Keratinocyte (primary cell): ENCODE results near the gene B9D2. TPM values are rescaled to one million over a fixed set of nuclear protein-coding genes. Genes with fewer than 3 reads are reported as not detected.

Source experiments
- DNase-seq: peaks from one replicate; pipeline ENCODE4 v3.0.0-alpha.2; 2011; ENCODE audit warnings: low read depth, missing footprints, low spot score
- FAIRE-seq: peaks from 2 replicates; lab custom pipeline; 2011; peaks lifted over from hg19 to GRCh38; lab: Jason Lieb, UNC
- H2AFZ ChIP-seq: 2 replicates; pipeline ENCODE4 v1.6.0; 2012; ENCODE audit warnings: low read length, control low read depth, inconsistent platforms; ENCODE audit not compliant: control insufficient read depth
- H3K27ac ChIP-seq: 2 replicates; pipeline ENCODE4 v1.5.1; 2011; ENCODE audit warnings: low read length; ENCODE audit not compliant: control insufficient read depth, insufficient read depth
- H3K27me3 ChIP-seq: 3 replicates; pipeline ENCODE4 v1.6.0; 2011; ENCODE audit warnings: low read length; ENCODE audit not compliant: control insufficient read depth, insufficient read depth; ENCODE audit errors: extremely low read depth
- H3K36me3 ChIP-seq, 2 experiments: 2 replicates in 1 of 2; 3 replicates in 1 of 2; pipeline ENCODE4 v1.5.1; 2011; ENCODE audit warnings: low read length in 2 of 2, mild to moderate bottlenecking in 1 of 2; ENCODE audit not compliant: control insufficient read depth in 2 of 2, insufficient read depth in 2 of 2; ENCODE audit errors: extremely low read depth in 1 of 2
- H3K4me1 ChIP-seq: 3 replicates; pipeline ENCODE4 v1.5.1; 2011; ENCODE audit warnings: low read length; ENCODE audit not compliant: control insufficient read depth, insufficient read depth; ENCODE audit errors: extremely low read depth
- H3K4me2 ChIP-seq: 3 replicates; pipeline ENCODE4 v1.6.0; 2011; ENCODE audit warnings: low read depth, low read length; ENCODE audit not compliant: control insufficient read depth, insufficient read depth; ENCODE audit errors: extremely low read depth
- H3K4me3 ChIP-seq, 3 experiments: fragments of 200-600 bp in 1 of 3; sonication (generic) in 1 of 3; 2 replicates in 2 of 3; 3 replicates in 1 of 3; pipeline ENCODE4 v1.5.1; 2011 to 2016; ENCODE audit warnings: low read length in 3 of 3, mild to moderate bottlenecking in 3 of 3, control low read depth in 2 of 3, inconsistent platforms in 1 of 3, low read depth in 1 of 3, mixed read lengths in 1 of 3, mixed run types in 1 of 3, moderate library complexity in 1 of 3; ENCODE audit not compliant: control insufficient read depth in 2 of 3, insufficient read depth in 2 of 3; ENCODE audit errors: extremely low read depth in 1 of 3
- H3K79me2 ChIP-seq: 2 replicates; pipeline ENCODE4 v1.6.0; 2012; ENCODE audit warnings: low read length; ENCODE audit not compliant: control insufficient read depth, insufficient read depth
- H3K9ac ChIP-seq: 3 replicates; pipeline ENCODE4 v1.6.0; 2011; ENCODE audit warnings: low read length; ENCODE audit not compliant: control insufficient read depth, insufficient read depth; ENCODE audit errors: extremely low read depth
- H3K9me1 ChIP-seq: 3 replicates; pipeline ENCODE4 v1.6.0; 2011; ENCODE audit warnings: low read length; ENCODE audit not compliant: control insufficient read depth, insufficient read depth; ENCODE audit errors: extremely low read depth
- H3K9me3 ChIP-seq: 2 replicates; pipeline ENCODE4 v1.5.1; 2012; ENCODE audit warnings: low read depth, low read length; ENCODE audit not compliant: control insufficient read depth
- H4K20me1 ChIP-seq: 3 replicates; pipeline ENCODE4 v1.6.0; 2011; ENCODE audit warnings: low read length; ENCODE audit not compliant: control insufficient read depth, insufficient read depth; ENCODE audit errors: extremely low read depth
- CTCF ChIP-seq, 3 experiments: IDR thresholded peaks in 1 of 3; conservative IDR thresholded peaks in 1 of 3; optimal IDR thresholded peaks in 1 of 3; 2 replicates in 2 of 3; 3 replicates in 1 of 3; pipeline versions ENCODE3 to v1.5.1; 2011; ENCODE audit warnings: low read length in 3 of 3, mild to moderate bottlenecking in 3 of 3, moderate library complexity in 2 of 3, control low read depth in 1 of 3, inconsistent platforms in 1 of 3; ENCODE audit not compliant: insufficient read depth in 2 of 3; ENCODE audit errors: extremely low read depth in 1 of 3
- EZH2 ChIP-seq: IDR thresholded peaks from one replicate; pipeline ENCODE4 v1.6.1; 2012; ENCODE audit warnings: inconsistent platforms, mild to moderate bottlenecking, low read length, moderate library complexity
- dilution Hi-C: fragments of 300-500 bp; cut with MboI; formaldehyde crosslinking; loops from one replicate; pipeline ENCODE4 v1.7.0; 2020; ENCODE audit warnings: low sequenced_read_pairs; ENCODE audit not compliant: extremely low pct_ligation_motif_present
- polyA plus RNA-seq, 5 experiments: library from polyadenylated mRNA; depleted of rRNA in 3 of 5; stranded (reverse) in 3 of 5; stranded (forward) in 1 of 5; unstranded in 1 of 5; fragments of >200 nt; gene quantifications; 1 replicate in 1 of 5; 2 replicates in 3 of 5; 3 replicates in 1 of 5; pipeline versions ENCODE4 v1.2.1 to v1.2.3, GENCODE V29; 2011 to 2012; ENCODE audit warnings: missing spikeins in 2 of 5, low read depth in 1 of 5, low replicate concordance in 1 of 5

B9D2 gene
- polyA plus RNA-seq, 1 donor (not counting 4 experiments of a cell fraction or from before 2014, with no cell fraction given): 2.8 TPM

GRCh38 chr19:41304706-41305483, 59.1 kb downstream of the B9D2 start:
- Histone ChIP-seq H3K9me3 (no peaks in the 10 kb centered on the region), H3K27me3 (no peaks in the 10 kb centered on the region), H3K4me2 (no peak overlapping the region), H3K27ac (no peak overlapping the region), H3K4me1 (peaks cover 12% of the 10 kb centered on the region), H3K79me2 (no peaks in the 10 kb centered on the region), H2AFZ (no peak overlapping the region), H3K4me3 (no peak overlapping the region), H3K36me3 (peaks cover 42 to 50% of the 10 kb centered on the region in 2 experiments), H3K9me1 (no peaks in the 10 kb centered on the region), H3K9ac (no peak overlapping the region), H4K20me1 (no peaks in the 10 kb centered on the region)
- no peak for TF ChIP-seq CTCF (optimal IDR thresholded peaks at IDR 0.05 in 1 of 3, IDR thresholded peaks at IDR 0.05 in 1 of 3, conservative IDR thresholded peaks at IDR 0.05 in 1 of 3; ENCODE audit: extremely low read depth in 1 of 3, insufficient read depth in 2 of 3, low read length in 3 of 3)
- TF ChIP-seq EZH2: no peak
- DNase-seq (no peak), FAIRE-seq (no peak)
- dilution Hi-C loops: no loop called here

Other genes starting within 250 kb of the B9D2 start
- not detected in 3 replicates for gene CYP2F1, start 249.7 kb downstream of the B9D2 start, polyA plus RNA-seq
- gene CYP2S1, start 170.9 kb downstream of the B9D2 start, polyA plus RNA-seq: 4.9 to 5.8 TPM (median 4.9 TPM) in 3 replicates
- gene AXL, start 144.9 kb downstream of the B9D2 start, polyA plus RNA-seq: 12.2 to 36.3 TPM (median 21.7 TPM) in 3 replicates
- 21.1 to 48.3 TPM (median 40.2 TPM) in 3 replicates for gene HNRNPUL1, start 99.8 kb downstream of the B9D2 start, polyA plus RNA-seq
- gene CCDC97, start 54.0 kb downstream of the B9D2 start, polyA plus RNA-seq: 6.8 to 9.6 TPM (median 9.5 TPM) in 3 replicates
- gene TGFB1, start 10.2 kb downstream of the B9D2 start, polyA plus RNA-seq: 4.3 to 11.0 TPM (median 5.8 TPM) in 3 replicates
- 4.4 to 10.1 TPM (median 6.3 TPM) in 3 replicates for gene TMEM91, start 12.4 kb upstream of the B9D2 start, polyA plus RNA-seq
- 12.5 to 18.2 TPM (median 14.7 TPM) in 3 replicates for gene EXOSC5, start 33.2 kb upstream of the B9D2 start, polyA plus RNA-seq
- 7.5 to 13.3 TPM (median 8.3 TPM) in 3 replicates for gene BCKDHA, start 33.7 kb upstream of the B9D2 start, polyA plus RNA-seq
- 0.45 to 1.8 TPM (median 0.97 TPM) in 3 replicates for gene B3GNT8, start 63.2 kb upstream of the B9D2 start, polyA plus RNA-seq
- gene DMAC2, start 75.8 kb upstream of the B9D2 start, polyA plus RNA-seq: 45.3 to 64.0 TPM (median 45.6 TPM) in 3 replicates
- not detected in 3 replicates for gene ERICH4, start 79.0 kb upstream of the B9D2 start, polyA plus RNA-seq
- not detected in 3 replicates for gene CEACAM21, start 212.0 kb upstream of the B9D2 start, polyA plus RNA-seq